Fibroblast of gingiva (primary cell): Measurements from ENCODE around the gene NDUFA11.
"Not testable (repeated sequence)": the region's sequence is repeated elsewhere in the genome, so short reads cannot be mapped to it uniquely, and the experiment has no call there.

ENCODE experiments used
- DNase-seq: peaks from one replicate; pipeline ENCODE4 v3.0.0-alpha.2; 2011; ENCODE audit warnings: low read depth

Gene NDUFA11

GRCh38 chr19:5890099-5890498 lies 13.5 kb downstream of the NDUFA11 start:
- no peak for DNase-seq

- no peak for DNase-seq
Measured at GRCh38 chr19:5889288-5889971, 14.2 kb downstream of the NDUFA11 start.

- not testable (repeated sequence) for DNase-seq
Measured at GRCh38 chr19:5884065-5884811, 19.4 kb downstream of the NDUFA11 start.

GRCh38 chr19:5883157-5883873 lies 20.3 kb downstream of the NDUFA11 start:
- not testable (repeated sequence) for DNase-seq

GRCh38 chr19:5882421-5882968 lies 21.1 kb downstream of the NDUFA11 start:
- no peak for DNase-seq

GRCh38 chr19:5881543-5882299 lies 21.9 kb downstream of the NDUFA11 start:
- DNase-seq = no peak

- peak; percentile 83 for DNase-seq
Measured at GRCh38 chr19:5880604-5881078, 22.9 kb downstream of the NDUFA11 start.

GRCh38 chr19:5880196-5880595 lies 23.4 kb downstream of the NDUFA11 start:
- no peak for DNase-seq

- no peak for DNase-seq
Measured at GRCh38 chr19:5877882-5878281, 25.7 kb downstream of the NDUFA11 start.

GRCh38 chr19:5877427-5877826 lies 26.2 kb downstream of the NDUFA11 start:
- DNase-seq = no peak

GRCh38 chr19:5874496-5874895 lies 29.1 kb downstream of the NDUFA11 start:
- DNase-seq = not testable (repeated sequence)

GRCh38 chr19:5873617-5874199 lies 29.9 kb downstream of the NDUFA11 start:
- DNase-seq = no peak

GRCh38 chr19:5870986-5871394 lies 32.6 kb downstream of the NDUFA11 start:
- no peak for DNase-seq

GRCh38 chr19:5867201-5868136 lies 36.1 kb downstream of the NDUFA11 start:
- DNase-seq = no peak

- DNase-seq = no peak
Measured at GRCh38 chr19:5865772-5866171, 37.8 kb downstream of the NDUFA11 start.

GRCh38 chr19:5864725-5865486 lies 38.7 kb downstream of the NDUFA11 start:
- DNase-seq = no peak

GRCh38 chr19:5864013-5864720 lies 39.4 kb downstream of the NDUFA11 start:
- no peak for DNase-seq

GRCh38 chr19:5863030-5863665 lies 40.4 kb downstream of the NDUFA11 start:
- no peak for DNase-seq
